Measurements from ENCODE around the gene CDCP1.

Gene CDCP1

GRCh38 chr3:45092132-45093031 is 53.8 kb downstream of the CDCP1 start:
- no peak for DNase-seq (ENCODE audit: low spot score)
- no peak overlapping the region for H3K27ac ChIP-seq
- no peak overlapping the region for H3K4me3 ChIP-seq
- TF ChIP-seq, protein P1, sequence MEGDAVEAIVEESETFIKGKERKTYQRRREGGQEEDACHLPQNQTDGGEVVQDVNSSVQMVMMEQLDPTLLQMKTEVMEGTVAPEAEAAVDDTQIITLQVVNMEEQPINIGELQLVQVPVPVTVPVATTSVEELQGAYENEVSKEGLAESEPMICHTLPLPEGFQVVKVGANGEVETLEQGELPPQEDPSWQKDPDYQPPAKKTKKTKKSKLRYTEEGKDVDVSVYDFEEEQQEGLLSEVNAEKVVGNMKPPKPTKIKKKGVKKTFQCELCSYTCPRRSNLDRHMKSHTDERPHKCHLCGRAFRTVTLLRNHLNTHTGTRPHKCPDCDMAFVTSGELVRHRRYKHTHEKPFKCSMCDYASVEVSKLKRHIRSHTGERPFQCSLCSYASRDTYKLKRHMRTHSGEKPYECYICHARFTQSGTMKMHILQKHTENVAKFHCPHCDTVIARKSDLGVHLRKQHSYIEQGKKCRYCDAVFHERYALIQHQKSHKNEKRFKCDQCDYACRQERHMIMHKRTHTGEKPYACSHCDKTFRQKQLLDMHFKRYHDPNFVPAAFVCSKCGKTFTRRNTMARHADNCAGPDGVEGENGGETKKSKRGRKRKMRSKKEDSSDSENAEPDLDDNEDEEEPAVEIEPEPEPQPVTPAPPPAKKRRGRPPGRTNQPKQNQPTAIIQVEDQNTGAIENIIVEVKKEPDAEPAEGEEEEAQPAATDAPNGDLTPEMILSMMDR (IDR thresholded peaks at IDR 0.05) = no peak

- TF ChIP-seq, protein P1 (IDR thresholded peaks at IDR 0.05) = no peak
- no peak for DNase-seq (ENCODE audit: low spot score)
- Histone ChIP-seq H3K27ac (no peak overlapping the region), H3K4me3 (no peak overlapping the region)
Measured at GRCh38 chr3:45090855-45091254, 55.3 kb downstream of the CDCP1 start.

DNA sequence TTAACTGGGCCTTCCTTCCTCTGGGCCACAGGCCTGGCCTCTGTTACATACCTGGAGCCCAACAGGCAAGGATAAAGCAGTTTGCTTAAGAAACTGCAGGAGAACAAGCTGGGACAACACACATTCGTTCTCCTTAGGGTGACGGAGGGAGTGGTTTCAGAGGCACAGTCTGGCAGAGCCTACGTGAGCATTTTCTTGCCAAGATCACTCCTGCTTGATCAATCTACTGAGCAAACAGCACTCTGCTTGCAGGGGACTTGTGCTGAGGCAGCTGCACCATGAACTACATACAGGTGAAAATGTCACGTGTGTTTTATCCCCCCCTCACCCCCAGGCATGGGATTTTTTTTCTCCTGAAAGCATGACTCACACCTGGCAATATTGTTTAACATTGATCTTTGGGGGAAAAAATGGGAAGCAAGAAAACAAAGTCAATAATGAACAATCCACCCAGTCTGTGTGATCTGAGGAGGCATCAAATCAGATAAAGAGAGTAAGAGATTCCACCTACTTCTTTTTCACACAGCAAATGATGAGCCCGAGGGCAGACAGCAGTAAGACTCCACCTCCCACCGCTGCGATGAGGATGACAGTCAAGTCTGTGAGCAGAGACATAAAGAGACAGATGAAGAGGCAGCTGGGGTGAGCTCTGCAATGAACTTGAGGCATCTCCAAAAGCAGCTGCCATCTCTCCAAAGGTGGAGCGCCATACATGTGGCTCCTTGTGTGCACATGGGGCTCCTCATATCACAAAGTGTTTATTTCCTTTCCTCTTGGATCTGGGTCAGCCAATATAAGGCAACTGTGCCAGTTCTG is 57.4 kb downstream of the CDCP1 start:
- TF ChIP-seq, protein P1 (IDR thresholded peaks at IDR 0.05) = no peak
- Histone ChIP-seq H3K27ac (no peak overlapping the region), H3K4me3 (no peak overlapping the region)
- no peak for DNase-seq (ENCODE audit: low spot score)

DNA sequence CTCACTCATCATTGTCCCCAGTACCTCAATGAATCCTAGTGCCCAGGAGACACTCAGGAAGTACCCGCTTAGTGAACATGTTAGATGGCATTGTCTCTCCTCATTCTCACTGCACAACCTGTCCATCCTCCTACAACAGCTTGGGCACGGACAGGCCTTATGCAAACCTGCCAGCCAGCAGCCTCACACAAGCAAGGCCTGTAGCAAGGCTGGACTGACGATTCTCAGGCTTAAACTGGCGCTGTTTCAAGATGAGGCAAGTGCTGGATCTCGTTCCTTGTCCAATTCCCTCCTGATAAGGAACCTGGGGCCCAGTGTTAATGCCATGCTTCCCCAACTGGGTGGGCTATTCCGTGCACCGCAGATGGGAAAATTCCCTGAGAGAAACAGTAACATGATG is 59.0 kb downstream of the CDCP1 start:
- Histone ChIP-seq H3K27ac (no peak overlapping the region), H3K4me3 (no peak overlapping the region)
- TF ChIP-seq, protein P1 (IDR thresholded peaks at IDR 0.05) = no peak
- DNase-seq (ENCODE audit: low spot score) = no peak

- DNase-seq (ENCODE audit: low spot score) = no peak
- no peak overlapping the region for H3K4me3 ChIP-seq
- TF ChIP-seq, protein P1 (IDR thresholded peaks at IDR 0.05) = no peak
- H3K27ac ChIP-seq = no peak overlapping the region
Measured at GRCh38 chr3:45084820-45085816, 61.1 kb downstream of the CDCP1 start.

DNA sequence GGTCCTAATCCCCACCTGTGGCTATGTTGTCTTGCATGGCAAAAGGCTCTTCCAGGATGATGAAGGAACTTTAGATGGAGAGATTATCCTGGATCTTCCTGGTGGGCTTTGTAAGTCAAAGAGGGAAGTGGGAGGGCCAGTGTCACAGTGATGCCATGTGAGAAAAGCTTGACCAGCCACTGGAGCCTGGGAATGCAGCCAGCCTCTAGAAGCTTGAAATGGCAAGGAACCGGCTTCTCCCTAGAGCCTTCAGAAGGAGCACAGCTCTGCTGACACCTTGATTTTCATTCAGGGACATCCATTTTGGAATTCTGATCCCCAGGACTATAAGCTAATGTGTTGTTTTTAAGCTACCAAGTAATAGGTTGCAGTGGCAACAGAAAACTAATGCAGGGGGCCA is 61.8 kb downstream of the CDCP1 start:
- Histone ChIP-seq H3K4me3 (no peak overlapping the region), H3K27ac (no peak overlapping the region)
- no peak for DNase-seq (ENCODE audit: low spot score)
- TF ChIP-seq, protein P1 (IDR thresholded peaks at IDR 0.05) = no peak

Data from coronary artery (tissue), 2 donors.